HG03039 (cell line): ENCODE measurements around the gene ZP2.
"Not testable (repeated sequence)": the region's sequence is repeated elsewhere in the genome, so short reads cannot be mapped to it uniquely, and the experiment has no call there.

Experiments used
- ATAC-seq: cut with Tn5 transposase; IDR thresholded peaks from one replicate; pipeline ENCODE4 v1.9.1; 2021; ENCODE audit warnings: mild to moderate bottlenecking, moderate library complexity; ENCODE audit not compliant: unreplicated experiment

ZP2 gene

DNA sequence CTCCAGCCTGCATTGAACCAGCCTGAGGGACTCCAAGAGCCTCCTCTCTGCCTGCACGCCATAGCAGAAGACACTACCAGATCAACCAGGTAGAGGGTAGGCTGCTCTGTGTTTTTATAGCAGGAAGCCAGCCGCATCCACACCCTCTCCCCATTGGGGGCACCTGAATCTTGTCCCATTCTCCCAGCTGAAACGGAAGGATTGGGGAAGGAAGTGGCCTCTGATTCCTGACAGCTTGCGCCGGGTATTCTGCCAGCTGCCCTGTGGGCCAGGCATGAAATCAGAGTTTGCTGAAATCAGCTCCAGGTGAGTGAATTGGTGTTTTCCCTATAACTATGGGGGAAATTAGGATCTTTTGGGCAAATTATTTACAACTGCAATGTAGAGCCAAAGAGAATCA, at the start of gene ZP2:
Gene ZP2 (minus strand): TSS at position 89 of the 400 bp plus-strand sequence. CDS start 27 bp downstream, at position 62.
- ATAC-seq, result no peak

DNA sequence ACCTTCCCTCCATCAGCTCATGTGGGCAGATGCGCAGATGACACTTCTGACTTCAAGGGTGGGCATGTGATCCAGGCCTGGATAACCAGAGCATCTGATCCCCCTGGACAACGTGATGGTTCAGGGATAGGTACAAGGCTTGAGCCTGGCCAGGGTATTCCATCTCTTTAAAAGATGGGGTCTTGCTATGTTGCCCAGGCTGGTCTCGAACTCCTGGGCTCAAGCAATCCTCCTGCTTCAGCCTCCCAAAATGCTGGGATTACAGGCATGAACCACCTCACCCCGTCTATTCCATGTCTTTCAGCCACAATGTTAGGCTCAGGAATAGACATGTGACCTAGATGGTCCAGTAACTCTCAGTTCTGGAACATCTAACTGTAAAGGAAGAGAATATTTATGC, 45.9 kb upstream of the ZP2 start:
- no peak for ATAC-seq

DNA sequence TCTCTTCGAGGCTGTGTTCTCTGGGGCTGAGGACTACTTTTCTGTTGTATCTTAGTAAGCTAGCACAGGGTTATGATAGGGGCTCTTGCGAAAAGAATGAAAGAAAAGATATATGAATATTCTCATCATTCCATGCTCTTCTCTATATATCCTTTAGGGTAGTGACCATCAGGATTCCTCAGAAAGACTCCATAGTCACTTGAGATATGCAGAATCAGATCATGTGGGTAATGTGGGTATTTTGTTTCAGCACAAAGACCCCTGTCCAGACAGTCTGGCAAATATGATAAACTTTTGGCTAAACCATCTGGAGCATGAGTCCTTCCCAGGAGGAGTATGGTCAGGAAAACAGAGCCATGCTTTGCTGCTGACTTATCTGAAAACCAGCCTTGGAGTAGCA, 45.3 kb upstream of the ZP2 start:
- ATAC-seq, result no peak

DNA sequence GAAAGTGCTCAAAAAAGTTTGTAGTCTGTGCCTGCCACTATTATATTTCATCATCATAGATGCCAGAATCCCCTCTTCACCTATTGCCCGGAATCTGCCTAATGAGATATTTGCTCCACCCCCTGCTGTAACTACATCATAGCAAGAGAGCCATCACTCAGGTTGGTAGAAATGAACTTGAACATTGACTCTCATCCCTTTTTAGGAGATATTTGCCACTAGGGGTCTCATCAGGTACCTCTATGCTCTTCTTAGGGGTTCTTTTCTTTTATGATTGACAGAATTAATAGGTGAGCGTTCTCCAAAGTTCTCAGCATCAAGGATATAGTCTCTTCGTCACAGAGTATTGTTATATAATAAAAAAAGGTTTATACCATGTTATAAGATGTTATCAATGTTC, 42.1 kb upstream of the ZP2 start:
- no peak for ATAC-seq

DNA sequence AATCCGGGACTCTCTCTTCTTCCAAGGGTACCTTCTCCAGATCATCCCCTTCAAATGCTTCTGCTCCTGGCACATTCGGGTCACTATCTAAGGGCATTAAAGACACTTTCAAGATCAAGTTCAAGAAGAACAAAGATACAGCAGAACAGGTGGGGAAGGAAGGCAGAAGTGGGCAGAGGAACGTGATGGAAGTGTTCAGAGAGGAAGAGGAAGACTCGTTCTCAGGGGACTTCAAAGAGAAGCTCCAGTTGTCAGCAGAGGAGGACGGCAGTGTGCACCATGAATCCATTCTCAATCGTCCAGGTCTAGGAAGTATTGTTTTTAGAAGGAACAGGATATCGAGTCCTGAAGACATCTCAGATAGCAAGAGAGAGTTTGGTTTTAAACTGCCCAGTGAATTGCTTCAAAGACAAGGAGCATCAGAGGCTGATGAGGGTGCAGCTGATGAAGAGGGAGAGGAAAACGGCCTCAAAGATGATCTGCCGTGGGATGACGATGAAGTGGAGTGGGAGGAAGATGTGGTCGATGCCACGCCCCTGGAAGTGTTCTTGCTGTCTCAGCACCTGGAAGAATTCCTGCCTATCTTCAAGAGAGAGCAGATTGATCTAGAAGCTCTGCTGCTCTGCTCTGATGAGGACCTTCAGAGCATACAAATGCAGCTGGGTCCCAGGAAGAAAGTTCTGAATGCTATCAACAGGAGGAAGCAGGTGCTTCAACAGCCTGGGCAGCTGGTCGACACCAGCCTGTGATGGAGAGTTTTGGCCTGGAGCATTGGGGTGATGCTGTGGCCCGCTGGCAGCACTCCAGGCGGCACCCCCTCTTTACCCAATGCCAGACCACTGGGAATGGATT, 38.9 kb upstream of the ZP2 start:
- ATAC-seq, result no peak

DNA sequence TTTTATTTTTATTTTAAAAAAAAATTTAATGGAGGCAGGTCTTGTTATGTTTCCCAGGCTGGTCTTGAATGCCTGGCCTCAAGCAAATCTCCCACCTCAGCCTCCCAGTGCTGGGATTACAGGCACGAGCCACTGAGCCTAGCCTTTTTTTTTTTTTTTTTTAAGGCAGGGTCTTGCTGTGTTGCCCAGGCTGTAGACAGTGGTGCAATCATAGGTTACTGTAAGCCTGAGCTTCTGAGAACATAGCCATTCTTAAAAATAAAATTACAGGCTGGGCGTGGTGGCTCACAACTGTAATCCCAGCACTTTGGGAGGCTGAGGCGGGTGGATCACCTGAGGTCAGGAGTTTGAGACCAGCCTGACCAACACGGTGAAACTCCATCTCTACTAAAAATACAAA, 36.8 kb upstream of the ZP2 start:
- ATAC-seq, result not testable (repeated sequence)

DNA sequence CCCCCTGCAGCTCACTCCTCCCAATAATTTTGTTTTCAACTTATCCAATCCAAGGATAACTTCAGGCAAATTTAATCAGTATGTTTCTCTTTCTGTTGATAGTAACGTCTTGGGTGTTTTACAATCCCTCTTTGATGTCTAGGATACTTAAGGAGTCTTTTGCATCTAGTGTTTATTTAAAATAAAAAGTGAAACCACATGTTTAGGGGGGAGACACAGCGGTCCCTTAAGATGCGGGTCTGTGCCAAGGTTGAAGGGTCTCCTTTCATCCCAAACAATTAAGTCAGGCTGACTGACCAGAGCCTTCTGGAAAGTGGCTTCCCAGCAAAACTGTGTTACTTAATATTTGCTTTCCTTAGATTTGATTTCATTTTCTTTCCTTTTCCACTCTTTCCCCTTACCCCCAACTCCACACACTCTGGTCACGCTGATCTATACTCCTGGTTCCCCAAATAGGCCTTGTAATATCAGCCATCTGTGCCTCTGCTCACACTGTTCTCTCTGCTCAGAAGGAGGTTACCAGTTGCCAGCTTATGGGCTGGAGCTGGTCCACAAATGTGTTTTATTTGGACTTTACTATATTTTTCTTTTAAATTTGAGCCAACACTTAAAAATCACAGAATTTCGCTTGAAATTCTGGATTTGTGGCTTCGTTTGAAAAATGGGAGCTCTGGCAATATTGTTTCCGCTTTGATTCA, 33.3 kb upstream of the ZP2 start:
- no peak for ATAC-seq

DNA sequence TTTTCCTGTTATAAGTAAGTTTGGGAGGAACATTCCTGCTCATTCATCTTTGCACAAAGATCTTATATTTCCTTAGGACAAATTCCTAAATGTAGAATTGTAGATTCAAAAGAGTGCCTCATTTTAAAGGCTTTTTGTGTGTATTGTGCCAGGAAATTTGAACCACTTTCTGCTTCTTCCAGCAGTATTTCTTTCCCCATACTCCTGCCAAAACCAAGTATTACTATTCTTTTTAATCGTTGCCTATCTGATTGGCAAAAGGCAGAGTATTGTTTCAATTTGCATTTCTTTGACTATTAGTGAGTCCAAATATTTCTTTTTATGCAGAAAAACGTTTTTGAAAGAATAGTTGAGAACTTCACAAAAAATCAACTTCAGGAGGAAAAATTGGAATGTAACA, 31.4 kb upstream of the ZP2 start:
- no peak for ATAC-seq

DNA sequence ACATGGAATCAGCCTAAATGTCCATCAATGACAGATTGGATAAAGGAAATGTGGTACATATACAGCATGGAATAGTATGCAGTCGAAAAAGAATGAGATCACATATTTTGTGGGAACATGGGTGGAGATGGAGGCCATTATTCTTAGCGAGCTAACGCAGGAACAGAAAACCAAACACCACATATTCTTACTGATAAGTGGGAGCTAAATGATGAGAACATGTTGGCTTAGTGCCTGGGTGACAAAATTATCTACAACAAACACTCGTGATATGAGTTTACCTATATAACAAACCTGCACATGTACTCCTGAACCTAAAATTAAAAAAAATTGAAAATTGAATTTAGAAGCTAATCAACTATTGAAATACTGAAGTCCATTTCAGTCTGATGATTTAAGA, 28.3 kb upstream of the ZP2 start:
- ATAC-seq, result no peak

DNA sequence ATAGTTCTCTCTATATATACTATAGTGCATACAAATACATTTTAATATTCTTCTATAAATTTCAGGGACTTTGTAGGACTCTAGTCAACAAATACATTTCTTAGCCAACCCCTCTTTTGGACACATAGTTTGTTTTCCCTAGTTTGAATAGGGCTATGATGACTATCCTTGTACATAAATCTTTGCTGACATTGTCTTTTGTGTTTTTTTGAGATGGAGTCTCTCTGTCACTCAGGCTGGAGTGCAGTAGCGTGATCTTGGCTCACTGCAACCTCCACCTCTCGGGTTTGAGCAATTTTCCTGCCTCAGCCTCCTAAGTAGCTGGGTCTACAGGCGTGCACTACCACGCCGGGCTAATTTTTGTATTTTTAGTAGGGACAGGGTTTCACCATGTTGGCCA, 25.5 kb upstream of the ZP2 start:
- ATAC-seq, result no peak

DNA sequence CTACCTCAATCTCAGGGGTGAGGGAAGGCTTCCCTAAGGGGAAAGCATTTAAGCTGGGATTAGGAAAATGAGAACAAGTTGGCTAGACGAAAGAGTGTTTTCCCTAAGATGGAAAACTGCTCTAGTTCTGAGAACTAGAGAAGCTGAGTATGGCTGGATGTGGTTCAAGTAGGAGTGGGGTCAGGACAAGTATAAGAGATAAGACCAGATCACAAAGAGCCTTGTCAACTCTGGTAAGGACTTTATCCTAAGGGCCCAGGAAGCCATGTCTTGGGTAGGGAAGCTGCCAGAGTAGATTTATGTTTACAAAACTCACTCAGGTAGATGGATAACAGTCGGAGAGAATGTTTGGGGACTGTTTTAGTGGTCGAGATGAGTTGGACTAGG, 23.8 kb upstream of the ZP2 start:
- no peak for ATAC-seq

DNA sequence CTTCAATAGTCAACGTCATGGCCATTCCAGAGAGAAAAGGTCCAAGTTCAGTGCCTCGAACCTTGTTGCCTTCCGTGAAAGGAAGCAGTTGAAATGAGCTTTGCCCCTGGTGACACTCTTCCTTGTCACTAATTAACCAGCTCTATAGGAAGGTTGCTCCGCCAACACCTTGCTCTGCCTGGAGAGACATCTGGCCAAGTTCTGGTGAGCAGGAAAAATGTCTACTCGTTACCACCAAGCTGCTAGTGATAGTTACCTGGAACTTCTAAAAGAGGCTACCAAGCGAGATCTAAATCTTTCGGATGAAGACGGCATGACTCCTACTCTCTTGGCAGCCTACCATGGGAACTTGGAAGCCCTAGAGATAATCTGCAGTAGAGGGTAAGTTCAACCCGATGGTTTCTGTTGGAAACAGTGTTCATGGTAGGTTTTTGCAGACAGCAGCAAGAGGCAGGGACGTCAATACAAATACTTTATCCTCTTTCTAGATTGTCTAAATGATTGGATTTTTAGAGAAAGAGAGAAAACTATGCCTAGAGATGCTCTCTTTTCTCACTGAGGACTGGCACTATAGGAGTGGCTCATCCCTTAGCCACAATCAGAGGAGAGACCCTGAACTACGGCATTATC, 22.3 kb upstream of the ZP2 start, which contains the start of gene ANKS4B:
Gene ANKS4B (plus strand): TSS at position 179 of the 630 bp plus-strand sequence. CDS start 39 bp downstream, at position 218.
- ATAC-seq, result no peak

DNA sequence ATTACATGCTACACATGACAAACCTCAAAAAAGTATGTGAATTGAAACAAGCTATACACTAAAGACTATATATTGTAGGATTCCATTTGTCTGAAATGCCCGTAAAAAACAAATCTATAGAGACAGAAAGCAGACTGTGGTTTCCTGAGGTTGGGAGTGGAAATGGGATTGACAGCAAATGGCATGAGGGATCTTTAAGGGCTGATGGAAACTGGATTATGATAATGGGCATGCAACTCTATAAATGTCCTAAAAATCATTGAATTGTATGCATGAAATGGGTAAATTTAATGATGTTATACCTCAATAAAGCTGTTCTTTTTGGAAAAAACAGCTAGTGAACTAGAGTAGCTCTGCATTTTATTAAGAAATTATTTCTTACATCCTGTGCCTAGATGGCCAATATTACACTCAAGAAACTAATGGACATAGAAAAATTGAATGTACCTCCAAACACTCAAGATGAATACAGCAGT, 21.7 kb upstream of the ZP2 start:
- no peak for ATAC-seq

DNA sequence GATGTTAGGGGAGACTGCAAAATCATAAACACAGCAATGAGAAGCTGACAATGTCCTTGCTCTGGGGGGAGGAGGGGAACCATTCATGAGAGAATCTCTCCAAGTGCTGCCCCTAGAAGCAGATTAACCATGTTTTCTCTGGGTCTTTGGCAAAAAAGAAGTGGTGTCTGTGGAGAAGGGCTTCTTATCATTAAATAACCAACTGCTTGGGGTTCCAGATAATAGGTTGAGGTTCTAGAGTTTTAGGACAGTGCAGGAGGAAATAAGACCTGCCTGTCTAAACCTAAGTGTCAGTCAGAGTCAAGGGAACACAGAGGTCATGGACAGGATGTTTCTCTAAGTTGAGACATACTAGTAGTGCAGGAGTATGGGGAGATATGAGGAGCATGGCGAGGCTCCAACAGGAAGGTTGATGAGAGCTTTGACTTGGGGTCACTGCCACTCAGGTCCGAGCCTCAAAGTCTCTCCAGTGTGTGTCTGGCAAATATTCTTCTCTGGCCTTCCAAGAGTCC, 17.0 kb upstream of the ZP2 start:
- no peak for ATAC-seq

DNA sequence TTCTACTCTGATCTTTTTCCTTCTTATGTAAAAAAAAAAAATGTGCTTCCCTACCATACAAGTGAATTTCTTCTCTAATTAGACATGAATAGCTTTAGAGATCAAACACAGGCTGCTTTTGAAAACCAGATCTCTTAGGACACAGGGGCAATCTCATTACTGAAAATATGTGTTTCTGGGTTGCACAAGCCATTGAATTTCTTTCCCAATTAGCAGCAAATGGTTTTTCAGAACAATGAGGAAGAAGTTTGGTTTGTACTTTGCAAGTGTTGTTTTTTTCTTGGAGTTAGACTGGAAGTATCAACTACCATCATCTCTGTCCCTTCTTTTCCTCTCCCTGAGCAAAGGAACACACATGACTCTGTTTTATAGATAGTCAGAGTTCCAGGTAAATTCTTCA, 16.5 kb upstream of the ZP2 start:
- no peak for ATAC-seq

DNA sequence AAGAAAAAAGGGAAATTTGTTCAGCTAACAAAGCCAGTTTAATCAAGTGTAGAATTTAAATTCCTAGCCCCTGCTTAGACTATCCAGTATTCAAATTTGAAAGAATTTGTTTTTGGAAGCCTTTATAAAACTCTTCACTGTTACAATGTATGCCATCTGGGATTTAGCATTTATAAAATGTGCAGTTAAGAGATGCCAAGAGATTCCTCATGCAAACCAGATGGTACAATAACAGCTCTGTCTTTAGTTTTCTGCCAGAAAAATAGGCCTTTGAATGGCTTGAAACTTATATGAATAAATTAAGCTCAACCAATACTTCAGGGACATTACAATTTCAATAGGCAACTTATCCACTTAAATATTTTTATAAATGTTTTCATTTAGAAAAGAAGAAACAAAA, 15.4 kb upstream of the ZP2 start:
- no peak for ATAC-seq

DNA sequence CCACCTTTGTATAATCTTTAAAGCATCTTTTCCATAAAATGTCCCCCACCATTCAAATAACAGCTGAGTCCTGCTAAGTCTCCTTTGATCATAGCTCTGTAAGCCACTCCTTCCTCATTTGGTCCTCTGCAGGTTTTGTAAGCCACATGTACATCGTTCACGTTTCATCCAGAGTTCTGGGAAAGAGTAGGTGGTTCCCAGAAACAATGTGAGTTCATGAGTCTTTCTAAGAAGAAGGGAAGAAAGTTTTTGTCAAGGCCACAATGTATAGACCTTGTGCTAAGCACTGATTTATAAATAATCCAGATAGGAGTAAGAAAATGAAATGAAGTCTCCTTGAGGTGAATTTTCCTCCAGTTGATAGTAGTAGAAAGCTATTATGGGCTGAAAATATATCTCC, 13.4 kb upstream of the ZP2 start:
- no peak for ATAC-seq

DNA sequence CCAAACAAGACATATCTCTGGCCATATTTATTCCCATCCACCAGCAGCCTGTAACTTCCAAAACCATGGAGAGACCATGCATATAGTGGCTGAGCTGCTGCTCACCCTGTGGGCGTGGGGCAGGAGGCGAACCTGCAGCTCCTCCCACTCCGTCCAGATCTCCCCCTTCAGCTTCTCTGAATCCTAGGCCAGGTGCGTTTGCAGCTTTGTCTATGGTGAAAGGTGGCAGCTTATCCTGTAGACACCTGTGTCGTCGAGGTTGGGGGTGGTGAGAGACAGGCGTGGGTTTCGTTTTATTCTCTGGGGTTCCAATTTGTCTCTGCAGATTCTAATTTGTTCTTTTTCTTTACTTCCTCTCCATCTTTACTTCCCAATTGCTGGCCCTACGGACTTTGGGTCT, 12.4 kb upstream of the ZP2 start:
- ATAC-seq, result no peak

DNA sequence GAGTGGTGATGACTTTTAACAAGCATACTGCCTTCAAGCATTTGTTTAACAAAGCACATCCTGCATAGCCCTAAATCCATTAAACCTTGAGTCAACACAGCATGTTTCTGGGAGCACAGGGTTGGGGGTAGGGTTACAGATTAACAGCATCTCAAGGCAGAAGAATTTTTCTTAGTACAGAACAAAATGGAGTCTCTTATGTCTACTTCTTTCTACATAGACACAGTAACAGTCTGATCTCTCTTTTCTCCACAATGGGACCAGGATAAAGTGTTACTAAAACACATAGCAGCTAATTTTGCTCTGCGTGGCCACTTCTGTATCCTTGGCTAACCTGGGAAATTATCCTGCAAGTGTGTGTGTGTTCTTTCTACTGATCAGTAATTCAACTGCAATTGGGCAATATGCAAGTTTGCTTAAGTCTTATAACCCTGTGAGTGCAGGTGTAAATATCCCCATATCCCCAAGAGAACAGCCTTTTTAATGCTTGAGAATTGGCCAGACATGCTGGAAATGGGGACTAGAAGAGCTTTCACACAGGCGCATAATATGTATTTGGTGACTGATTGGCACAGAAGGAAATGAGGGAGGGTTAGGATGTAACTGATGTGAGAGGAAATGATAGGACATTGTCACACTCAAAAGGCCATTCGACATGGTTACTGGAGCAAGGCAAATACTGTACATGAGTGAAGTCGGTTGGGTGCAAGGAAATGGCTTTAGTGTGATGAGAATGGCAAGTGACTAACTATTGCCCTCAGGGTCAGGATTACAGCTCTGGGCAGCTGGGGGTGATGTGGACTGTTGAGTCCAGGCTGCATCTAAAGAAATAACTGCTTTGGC, 11.3 kb upstream of the ZP2 start:
- ATAC-seq, result no peak

DNA sequence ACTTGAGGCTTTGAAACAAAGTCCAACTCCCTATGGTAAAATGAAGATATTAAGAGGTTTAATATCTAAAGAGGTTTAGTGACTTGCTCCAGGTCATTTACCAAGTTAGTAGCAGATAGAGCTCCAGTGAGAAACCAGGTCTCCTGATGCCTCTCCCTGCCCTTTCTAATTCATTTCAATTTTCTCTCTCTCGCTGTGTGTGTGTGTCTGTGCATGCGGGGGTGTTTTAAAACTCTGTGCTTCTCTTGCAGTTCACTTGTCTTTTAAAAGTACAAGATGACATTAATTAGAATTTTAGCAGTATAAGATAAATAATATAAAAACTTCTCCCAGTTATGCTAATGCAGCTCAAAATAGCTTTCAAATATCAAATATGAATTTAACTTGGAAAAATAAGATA, 8.2 kb upstream of the ZP2 start:
- ATAC-seq, result no peak

DNA sequence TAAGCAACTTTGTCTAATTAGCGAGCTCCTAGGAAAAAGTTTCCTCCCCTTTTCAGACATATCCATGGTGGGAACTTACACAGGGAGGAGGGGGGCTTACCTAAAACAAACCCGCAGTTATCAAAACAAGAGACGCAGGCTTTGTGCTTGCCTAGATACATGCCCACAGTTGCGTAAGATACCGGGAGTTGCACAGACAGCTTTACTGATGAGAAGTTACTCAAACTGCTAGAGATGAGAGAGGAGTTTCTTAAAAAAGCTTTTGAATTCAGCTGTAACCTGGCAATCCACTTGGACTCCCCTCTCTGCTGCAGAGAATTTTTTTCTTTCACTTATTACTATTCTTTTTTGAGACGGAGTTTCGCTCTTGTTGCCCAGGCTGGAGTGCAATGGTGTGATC, 6.8 kb upstream of the ZP2 start:
- no peak for ATAC-seq
